Activated T-cell treated with anti-CD3 and anti-CD28 coated beads for 1 hour (primary cell): ENCODE data around the gene KCNMB3.
"Not testable (repeated sequence)": the region's sequence is repeated elsewhere in the genome, so short reads cannot be mapped to it uniquely, and the experiment has no call there.

Experiments used
- DNase-seq: peaks from one replicate; pipeline ENCODE4 v3.0.0-alpha.2; 2020; ENCODE audit warnings: low read depth

The KCNMB3 gene

DNA sequence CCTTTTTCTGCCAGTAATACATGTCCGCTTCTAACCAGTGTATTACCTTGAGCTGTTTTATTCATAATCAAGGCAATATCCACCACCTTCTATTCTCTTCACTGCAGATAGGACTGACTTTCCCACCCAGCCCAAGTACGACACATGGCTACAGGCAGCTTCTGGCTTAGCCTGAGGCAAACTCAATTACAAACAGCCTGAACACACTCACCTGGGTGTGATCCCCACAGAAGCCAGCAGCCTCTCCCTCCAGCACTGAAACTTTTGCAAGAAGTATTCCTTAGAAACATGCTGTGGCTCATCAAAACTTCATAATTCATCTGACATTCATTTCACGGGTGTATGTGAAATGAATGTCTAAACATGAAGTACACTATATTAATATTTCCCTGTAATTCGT lies 13.5 kb upstream of the KCNMB3 start:
- no peak for DNase-seq

- DNase-seq: no peak
Measured at GRCh38 chr3:179263134-179263533, 12.2 kb upstream of the KCNMB3 start.

DNA sequence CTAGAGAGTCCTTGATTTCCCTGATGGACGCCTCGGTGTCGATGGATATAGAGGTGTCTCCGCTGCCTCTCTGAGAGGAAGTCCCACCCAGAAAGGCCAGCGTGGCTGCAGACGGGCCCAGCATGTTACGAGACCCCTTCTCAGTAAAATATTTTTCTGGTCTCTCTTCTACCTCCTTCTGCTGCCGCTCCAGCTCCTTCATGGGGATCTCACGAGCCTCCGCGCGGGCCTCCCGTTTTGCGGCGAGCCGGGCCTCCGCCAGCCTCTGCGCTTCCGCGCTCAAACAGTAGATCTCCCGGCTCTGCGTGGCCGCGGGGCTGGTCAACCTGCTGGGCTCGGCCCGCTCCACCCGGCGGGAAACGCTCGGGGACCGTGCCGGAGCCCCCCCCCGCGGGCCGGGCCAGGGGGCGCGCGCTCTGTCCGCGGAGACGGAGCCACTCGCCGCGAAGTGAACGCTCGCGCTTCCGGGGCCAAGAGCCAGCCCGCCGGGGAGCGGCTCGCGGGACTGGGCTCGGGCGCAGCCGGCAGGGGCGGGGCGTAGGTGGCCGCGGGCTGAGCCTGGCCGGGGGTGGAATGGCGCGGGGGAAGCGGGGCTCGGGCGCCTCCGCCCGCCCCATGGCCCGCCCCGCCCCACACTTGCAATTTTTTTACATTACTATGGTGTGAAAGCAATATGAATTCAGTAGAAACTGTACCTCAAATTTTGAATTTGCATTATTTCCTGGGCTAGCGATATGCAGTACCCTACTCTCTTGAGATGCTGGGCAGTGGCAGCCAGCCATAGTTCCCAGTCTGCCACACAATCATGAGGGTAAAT lies 10.2 kb upstream of the KCNMB3 start:
- DNase-seq: peak; percentile 53

DNA sequence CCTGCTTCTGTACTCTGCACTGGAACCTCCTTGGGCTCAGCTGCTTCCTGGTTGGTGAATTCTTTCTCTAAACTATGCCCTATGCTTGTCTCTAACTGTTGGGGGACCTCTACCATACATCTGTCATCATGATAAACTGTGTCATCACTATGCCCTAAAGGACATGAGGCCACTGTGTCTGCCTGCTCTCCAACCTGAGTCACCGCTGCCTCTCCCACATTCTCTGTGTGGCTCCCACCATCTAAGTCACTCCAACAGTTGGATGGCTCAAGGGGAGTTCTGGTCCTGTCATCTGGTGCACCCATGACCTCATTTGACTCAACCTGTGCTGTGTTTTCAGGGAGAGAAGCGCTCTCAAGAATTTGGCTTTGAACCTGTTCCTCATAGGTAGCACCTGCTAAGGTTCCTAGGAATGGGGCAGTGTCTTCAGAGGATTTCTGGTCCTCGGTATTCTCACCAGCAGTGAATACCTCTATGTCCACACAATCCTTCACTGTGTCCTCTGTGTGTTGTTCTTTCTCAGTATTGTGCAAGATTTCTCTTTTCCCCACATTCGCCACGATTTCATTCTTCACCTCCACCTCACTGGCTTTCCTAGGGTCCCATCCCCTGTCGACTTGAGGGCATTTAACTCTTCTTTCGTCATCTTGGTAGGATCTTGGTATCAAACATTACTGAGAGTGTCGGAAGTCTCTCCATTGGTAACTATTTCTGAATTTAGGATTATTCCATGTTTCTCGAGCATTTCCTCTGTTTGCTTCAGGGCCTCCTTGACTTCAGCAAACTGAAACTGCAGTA lies 9.2 kb upstream of the KCNMB3 start:
- DNase-seq: not testable (repeated sequence)

- DNase-seq: no peak
Measured at GRCh38 chr3:179258820-179259219, 7.9 kb upstream of the KCNMB3 start.

DNA sequence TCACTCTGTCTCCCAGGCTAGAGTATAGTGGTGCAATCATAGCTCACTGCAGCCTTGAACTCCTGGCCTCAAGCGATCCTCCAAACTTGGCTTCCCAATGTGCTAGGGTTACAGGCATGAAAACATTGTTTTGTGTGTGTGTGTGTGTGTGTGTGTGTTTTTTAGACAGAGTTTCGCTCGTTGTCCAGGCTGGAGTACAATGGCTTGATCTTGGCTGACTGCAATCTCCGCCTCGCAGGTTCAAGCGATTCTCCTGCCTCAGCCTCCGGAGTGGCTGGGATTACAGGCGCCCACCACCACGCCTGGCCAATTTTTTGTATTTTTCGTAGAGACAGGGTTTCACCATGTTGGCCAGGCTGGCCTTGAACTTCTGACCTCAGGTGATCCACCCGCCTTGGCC lies 6.8 kb upstream of the KCNMB3 start:
- not testable (repeated sequence) for DNase-seq

DNA sequence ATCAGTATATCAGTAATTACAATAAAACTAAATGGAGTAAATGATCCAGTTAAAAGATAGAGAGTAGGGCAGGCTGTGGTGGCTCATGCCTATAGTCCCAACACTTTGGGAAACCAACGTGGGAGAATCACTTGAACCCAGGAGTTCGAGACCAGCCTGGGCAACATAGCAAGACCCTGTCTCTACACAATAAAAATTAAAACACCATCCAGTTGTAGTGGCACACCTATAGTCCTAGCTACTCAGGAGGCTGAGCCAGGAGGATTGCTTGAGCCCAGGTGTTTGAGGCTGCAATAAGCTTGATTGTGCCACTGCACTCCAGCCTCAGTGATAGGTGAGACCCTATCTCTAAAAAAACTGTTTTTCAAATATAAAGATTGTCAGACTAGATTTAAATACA lies 5.9 kb upstream of the KCNMB3 start:
- no peak for DNase-seq

GRCh38 chr3:179247289-179248015 lies 3.5 kb downstream of the KCNMB3 start:
- DNase-seq: no peak

- no peak for DNase-seq
Measured at GRCh38 chr3:179244878-179245277, 6.0 kb downstream of the KCNMB3 start.

DNA sequence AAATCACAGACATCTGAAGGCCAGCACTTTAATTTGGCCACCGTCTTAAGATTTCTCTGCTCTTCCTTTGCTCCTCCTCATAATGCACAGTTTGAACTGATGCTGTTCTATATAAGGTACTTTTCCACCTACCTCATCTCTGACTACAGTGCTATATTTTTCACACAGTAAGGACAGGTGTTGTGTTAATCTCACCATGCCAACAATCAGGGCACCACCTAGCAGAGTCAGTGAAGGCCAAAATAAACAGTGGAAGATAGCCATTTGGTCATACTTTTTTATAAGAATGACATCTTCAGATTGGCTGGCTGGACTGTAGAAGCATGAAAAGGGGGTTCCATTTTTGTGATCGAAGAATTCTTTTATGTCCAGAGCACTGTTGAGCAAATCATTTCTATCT lies 8.1 kb downstream of the KCNMB3 start:
- not testable (repeated sequence) for DNase-seq

GRCh38 chr3:179240299-179240698 lies 10.6 kb downstream of the KCNMB3 start:
- DNase-seq: not testable (repeated sequence)

DNA sequence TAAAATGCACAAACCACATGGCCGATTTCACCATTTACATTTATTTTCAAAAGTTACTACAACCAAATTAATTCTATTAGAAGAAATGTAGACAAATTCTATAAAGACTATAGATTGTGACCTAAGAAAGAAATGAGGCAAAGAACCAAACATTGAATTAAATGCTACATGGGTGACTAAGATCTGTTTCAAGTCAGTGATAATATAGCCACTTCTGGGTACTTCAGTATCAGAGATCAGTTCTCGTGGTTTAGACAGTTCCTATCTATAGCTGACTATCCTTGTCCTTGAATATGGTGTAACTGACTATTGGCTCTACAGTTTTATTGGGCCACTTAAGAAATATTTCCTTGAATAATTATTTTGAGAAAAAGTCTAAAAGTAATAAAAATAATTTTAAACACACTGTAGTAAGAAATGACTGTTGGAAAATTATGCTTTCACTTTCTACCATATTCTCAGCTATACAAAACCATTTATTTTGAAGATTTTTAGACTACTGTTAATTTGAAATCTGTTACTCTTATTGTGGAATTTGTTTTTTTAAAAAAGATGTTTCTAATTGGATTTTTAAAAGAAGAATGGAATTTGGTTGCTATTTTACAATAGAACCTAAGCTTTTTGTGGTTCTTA lies 14.1 kb downstream of the KCNMB3 start:
- DNase-seq: no peak

- DNase-seq: no peak
Measured at GRCh38 chr3:179234199-179234598, 16.7 kb downstream of the KCNMB3 start.

GRCh38 chr3:179233043-179233442 lies 17.9 kb downstream of the KCNMB3 start:
- DNase-seq: no peak

- no peak for DNase-seq
Measured at GRCh38 chr3:179229177-179229576, 21.7 kb downstream of the KCNMB3 start.

GRCh38 chr3:179227349-179227748 lies 23.6 kb downstream of the KCNMB3 start:
- no peak for DNase-seq

- DNase-seq: no peak
Measured at GRCh38 chr3:179224584-179224983, 26.3 kb downstream of the KCNMB3 start.

DNA sequence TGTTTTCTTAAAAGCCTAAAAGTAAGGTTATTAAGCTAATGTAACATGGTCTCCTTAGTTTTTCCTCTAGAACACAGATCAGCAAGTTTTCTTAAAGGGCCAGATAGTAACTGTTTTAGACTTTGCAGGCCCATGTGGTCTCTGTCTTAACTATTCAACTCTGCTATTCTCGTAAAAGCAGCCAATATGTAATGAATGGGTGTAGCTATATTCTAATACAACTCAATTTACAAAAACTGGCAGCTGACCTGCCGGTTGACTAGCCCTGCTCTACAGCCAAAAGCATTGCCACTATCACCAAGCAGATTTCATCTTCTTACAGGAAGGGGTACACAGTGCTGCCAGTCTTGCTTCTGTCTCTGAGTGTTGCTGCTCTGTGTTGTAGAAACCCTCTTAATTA lies 27.4 kb downstream of the KCNMB3 start:
- DNase-seq: no peak

DNA sequence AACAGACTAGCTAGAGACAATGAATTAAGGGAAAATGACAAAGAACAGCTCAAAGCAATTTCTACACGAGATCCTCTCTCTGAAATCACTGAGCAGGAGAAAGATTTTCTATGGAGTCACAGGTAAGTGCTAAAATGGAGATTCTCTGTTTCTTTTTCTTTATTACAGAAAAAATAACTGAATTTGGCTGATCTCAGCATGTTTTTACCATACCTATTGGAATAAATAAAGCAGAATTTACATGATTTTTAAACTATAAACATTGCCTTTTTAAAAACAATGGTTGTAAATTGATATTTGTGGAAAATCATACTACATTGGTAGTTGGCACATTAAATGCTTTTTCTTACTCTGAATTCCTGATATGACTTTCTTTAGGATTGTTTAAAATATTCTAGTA lies 32.7 kb downstream of the KCNMB3 start:
- not testable (repeated sequence) for DNase-seq

GRCh38 chr3:179215550-179215949 lies 35.4 kb downstream of the KCNMB3 start:
- DNase-seq: not testable (repeated sequence)

DNA sequence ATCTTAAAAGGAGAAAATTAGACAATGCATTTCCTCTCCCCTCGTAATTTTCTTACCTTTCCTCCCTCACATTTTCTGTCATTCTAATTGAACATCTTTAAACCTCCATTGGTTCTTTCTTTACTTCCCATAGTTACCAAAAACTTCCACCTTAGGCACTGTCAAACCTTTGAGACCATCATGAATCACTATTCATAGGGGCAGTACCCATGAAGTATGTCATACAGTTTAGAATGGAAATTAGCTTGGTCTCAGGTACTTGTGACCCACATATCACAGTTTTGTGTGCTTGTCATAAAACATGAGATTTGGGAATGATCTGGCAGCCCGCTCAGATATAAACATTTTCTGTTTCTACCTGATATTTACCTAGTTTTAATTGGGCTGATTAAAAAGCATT lies 50.1 kb downstream of the KCNMB3 start:
- DNase-seq: no peak

GRCh38 chr3:179196700-179197099 lies 54.2 kb downstream of the KCNMB3 start:
- no peak for DNase-seq
